SK-N-SH (cell line): ENCODE data around the gene FBXO40. TPM values are rescaled to one million over a fixed set of nuclear protein-coding genes. Genes with fewer than 3 reads are reported as not detected.

Source experiments
- CTCF ChIA-PET: fragments of 300-600, 350-600 bp; formaldehyde crosslinking; extraction: SDS; loops from one replicate; lab custom pipeline; 2021; lab: Yijun Ruan, JAX
- POLR2A ChIA-PET: fragments of 350-600 bp; sonication (Branson Sonifier 250); formaldehyde crosslinking; extraction: SDS; loops from one replicate; lab custom pipeline; 2020; ENCODE audit warnings: antibody characterized with exemption, inconsistent platforms; lab: Yijun Ruan, JAX
- DNase-seq: peaks from one replicate; pipeline ENCODE4 v3.0.0; 2012
- H2AFZ ChIP-seq: fragments of 200-600 bp; sonication (generic); 2 replicates; pipeline ENCODE4 v1.8.1; 2016; ENCODE audit warnings: antibody characterized with exemption, mild to moderate bottlenecking, low read depth
- H3F3A ChIP-seq: fragments of 200-600 bp; sonication (generic); replicated peaks from 2 replicates; pipeline ENCODE3; 2016; ENCODE audit warnings: antibody characterized with exemption, mild to moderate bottlenecking; ENCODE audit not compliant: insufficient read depth
- H3K27ac ChIP-seq, 2 experiments: fragments of 200-500 bp in 1 of 2; fragments of 200-600 bp in 1 of 2; sonication (Bioruptor generic) in 1 of 2; sonication (generic), shearing (Covaris generic) in 1 of 2; 2 replicates each; pipeline versions ENCODE4 v1.5.1 to v1.6.1; 2014 to 2016; ENCODE audit warnings: low read depth in 2 of 2, inconsistent platforms in 1 of 2, low read length in 1 of 2, mild to moderate bottlenecking in 1 of 2, mixed read lengths in 1 of 2
- H3K27me3 ChIP-seq: fragments of 200-600 bp; sonication (generic), shearing (Covaris generic); 2 replicates; pipeline ENCODE4 v1.6.1; 2016; ENCODE audit warnings: mixed run types; ENCODE audit not compliant: insufficient read depth
- H3K36me3 ChIP-seq, 2 experiments: fragments of 200-500 bp in 1 of 2; fragments of 200-600 bp in 1 of 2; sonication (Bioruptor generic) in 1 of 2; sonication (generic) in 1 of 2; replicated peaks in 1 of 2; 2 replicates each; pipeline versions ENCODE3 to v1.5.1; 2014 to 2016; ENCODE audit warnings: low read length in 1 of 2, mild to moderate bottlenecking in 1 of 2; ENCODE audit not compliant: insufficient read depth in 2 of 2, control insufficient read depth in 1 of 2
- H3K4me1 ChIP-seq, 2 experiments: fragments of 200-500 bp in 1 of 2; fragments of 200-600 bp in 1 of 2; sonication (Bioruptor generic) in 1 of 2; sonication (generic), shearing (Covaris generic) in 1 of 2; 2 replicates each; pipeline versions ENCODE4 v1.5.1 to v1.6.1; 2014 to 2016; ENCODE audit warnings: low read depth in 1 of 2, low read length in 1 of 2, mixed run types in 1 of 2; ENCODE audit not compliant: insufficient read depth in 2 of 2, control insufficient read depth in 1 of 2
- H3K4me2 ChIP-seq: fragments of 200-600 bp; sonication (generic), shearing (Covaris generic); 2 replicates; pipeline ENCODE4 v1.6.1; 2017; ENCODE audit warnings: mixed run types
- H3K4me3 ChIP-seq, 2 experiments: fragments of 200-500 bp in 1 of 2; fragments of 200-600 bp in 1 of 2; sonication (Bioruptor generic) in 1 of 2; sonication (generic), shearing (Covaris generic) in 1 of 2; 2 replicates each; pipeline versions ENCODE4 v1.5.1 to v1.8.1; 2014 to 2016; ENCODE audit warnings: low read depth in 2 of 2, inconsistent platforms in 1 of 2, low read length in 1 of 2, mild to moderate bottlenecking in 1 of 2, mixed read lengths in 1 of 2, moderate library complexity in 1 of 2
- H3K79me2 ChIP-seq: fragments of 200-600 bp; sonication (generic); 2 replicates; pipeline ENCODE4 v1.8.1; 2017; ENCODE audit warnings: mild to moderate bottlenecking; ENCODE audit not compliant: insufficient read depth
- H3K9ac ChIP-seq: fragments of 200-600 bp; sonication (generic); 2 replicates; pipeline ENCODE4 v1.6.1; 2017; ENCODE audit warnings: mixed run types
- H3K9me2 ChIP-seq: fragments of 200-600 bp; sonication (generic); 2 replicates; pipeline ENCODE4 v1.6.1; 2017; ENCODE audit warnings: mixed run types
- H3K9me3 ChIP-seq: fragments of 200-600 bp; sonication (generic); 2 replicates; pipeline ENCODE4 v1.6.1; 2017; ENCODE audit warnings: mixed run types, mild to moderate bottlenecking, moderate library complexity
- H4K20me1 ChIP-seq: fragments of 200-600 bp; sonication (generic); 2 replicates; pipeline ENCODE4 v1.6.1; 2017; ENCODE audit warnings: mild to moderate bottlenecking, mixed run types; ENCODE audit not compliant: insufficient read depth
- CTCF ChIP-seq: fragments of 200-600 bp; sonication (generic); IDR thresholded peaks from 2 replicates; pipeline ENCODE4 v1.6.1; 2017; ENCODE audit warnings: antibody characterized with exemption, mild to moderate bottlenecking, moderate library complexity
- EZH2phosphoT487 ChIP-seq: fragments of 200-600 bp; sonication (generic); IDR thresholded peaks from 2 replicates; pipeline ENCODE4 v1.6.1; 2017; ENCODE audit warnings: low read depth, mixed run types, mild to moderate bottlenecking, antibody characterized with exemption, moderate library complexity, borderline replicate concordance
- FOXJ3 ChIP-seq: sonication (generic); formaldehyde crosslinking; IDR thresholded peaks from 2 replicates; pipeline ENCODE4 v1.5.1; 2020; ENCODE audit warnings: mild to moderate bottlenecking, missing genetic modification reagents
- FOXM1 ChIP-seq: IDR thresholded peaks from 2 replicates; pipeline ENCODE4 v1.4.0; 2012; ENCODE audit warnings: low read depth, mild to moderate bottlenecking
- GATA2 ChIP-seq: sonication (generic); formaldehyde crosslinking; IDR thresholded peaks from 2 replicates; pipeline ENCODE4 v1.5.0; 2020; ENCODE audit warnings: mild to moderate bottlenecking, missing genetic modification reagents
- MAX ChIP-seq: IDR thresholded peaks from 2 replicates; pipeline ENCODE4 v1.4.0; 2012; ENCODE audit warnings: low read depth
- MEF2A ChIP-seq: IDR thresholded peaks from 2 replicates; pipeline ENCODE4 v1.4.0; 2012; ENCODE audit warnings: low read depth, borderline replicate concordance
- NRF1 ChIP-seq: IDR thresholded peaks from 2 replicates; pipeline ENCODE4 v1.6.1; 2012; ENCODE audit warnings: low read depth, mild to moderate bottlenecking, low read length
- REST ChIP-seq: IDR thresholded peaks from 2 replicates; pipeline ENCODE4 v1.6.1; 2012; ENCODE audit warnings: mild to moderate bottlenecking, low read depth, low read length, moderate library complexity
- SMC3 ChIP-seq: IDR thresholded peaks from 2 replicates; pipeline ENCODE4 v1.6.1; 2012; ENCODE audit warnings: low read depth, low read length, improper control_type of control experiment
- TAF1 ChIP-seq: IDR thresholded peaks from 2 replicates; pipeline ENCODE4 v1.6.1; 2012; ENCODE audit warnings: low read depth, mild to moderate bottlenecking, low read length, moderate library complexity, borderline replicate concordance
- USF1 ChIP-seq: IDR thresholded peaks from 2 replicates; pipeline ENCODE4 v1.4.0; 2012; ENCODE audit warnings: low read depth, borderline replicate concordance
- WGBS: methylation state at CpG from one replicate; pipeline ENCODE4 v1.1.6; 2017; ENCODE audit warnings: low lambda C conversion rate; 5-methylcytosine and 5-hydroxymethylcytosine counted together
- polyA plus RNA-seq, 3 experiments: library from polyadenylated mRNA; depleted of rRNA; stranded (reverse); fragments of >200 nt; gene quantifications; 2 replicates each; pipeline ENCODE4 v1.2.3, GENCODE V29; 2012

Gene FBXO40
- polyA plus RNA-seq, 1 of the 3 experiments (the other 2 are of a cell fraction): not detected

- no peaks in the 10 kb centered on the region for H3F3A ChIP-seq
- WGBS: 92% methylated on average over 5 of the region's 5 CpGs
- H3K9me3 ChIP-seq: no peaks in the 10 kb centered on the region
- no peak overlapping the region for H3K9ac ChIP-seq
- no peak overlapping the region for H2AFZ ChIP-seq
- no peak overlapping the region for H3K27ac ChIP-seq
- no peak for DNase-seq
- ChIA-PET CTCF (no interaction called here), POLR2A (no interaction called here)
- no peaks in the 10 kb centered on the region for H3K36me3 ChIP-seq
- no peak overlapping the region for H3K4me3 ChIP-seq
- no peaks in the 10 kb centered on the region for H3K9me2 ChIP-seq
- H3K4me1 ChIP-seq: no peaks in the 10 kb centered on the region
- H4K20me1 ChIP-seq: no peaks in the 10 kb centered on the region
- no peaks in the 10 kb centered on the region for H3K79me2 ChIP-seq
- H3K27me3 ChIP-seq: no peaks in the 10 kb centered on the region
- TF ChIP-seq MEF2A (no peak), TAF1 (no peak), NRF1 (no peak), EZH2phosphoT487 (no peak), GATA2 (CRISPR knock-in tag) (no peak), CTCF (no peak), USF1 (no peak), FOXM1 (no peak), SMC3 (no peak), REST (no peak), FOXJ3 (CRISPR knock-in tag) (no peak), MAX (no peak)
- no peak overlapping the region for H3K4me2 ChIP-seq
Observed at GRCh38 chr3:121645054-121645453, 51.9 kb downstream of the FBXO40 start.
